HG03095 (cell line): Measurements from ENCODE around the gene STX8.
"Not testable (repeated sequence)": the region's sequence is repeated elsewhere in the genome, so short reads cannot be mapped to it uniquely, and the experiment has no call there.

ENCODE experiments used
- ATAC-seq: cut with Tn5 transposase; IDR thresholded peaks from one replicate; pipeline ENCODE4 v1.9.1; 2021; ENCODE audit warnings: moderate library complexity; ENCODE audit not compliant: unreplicated experiment

Gene STX8

DNA sequence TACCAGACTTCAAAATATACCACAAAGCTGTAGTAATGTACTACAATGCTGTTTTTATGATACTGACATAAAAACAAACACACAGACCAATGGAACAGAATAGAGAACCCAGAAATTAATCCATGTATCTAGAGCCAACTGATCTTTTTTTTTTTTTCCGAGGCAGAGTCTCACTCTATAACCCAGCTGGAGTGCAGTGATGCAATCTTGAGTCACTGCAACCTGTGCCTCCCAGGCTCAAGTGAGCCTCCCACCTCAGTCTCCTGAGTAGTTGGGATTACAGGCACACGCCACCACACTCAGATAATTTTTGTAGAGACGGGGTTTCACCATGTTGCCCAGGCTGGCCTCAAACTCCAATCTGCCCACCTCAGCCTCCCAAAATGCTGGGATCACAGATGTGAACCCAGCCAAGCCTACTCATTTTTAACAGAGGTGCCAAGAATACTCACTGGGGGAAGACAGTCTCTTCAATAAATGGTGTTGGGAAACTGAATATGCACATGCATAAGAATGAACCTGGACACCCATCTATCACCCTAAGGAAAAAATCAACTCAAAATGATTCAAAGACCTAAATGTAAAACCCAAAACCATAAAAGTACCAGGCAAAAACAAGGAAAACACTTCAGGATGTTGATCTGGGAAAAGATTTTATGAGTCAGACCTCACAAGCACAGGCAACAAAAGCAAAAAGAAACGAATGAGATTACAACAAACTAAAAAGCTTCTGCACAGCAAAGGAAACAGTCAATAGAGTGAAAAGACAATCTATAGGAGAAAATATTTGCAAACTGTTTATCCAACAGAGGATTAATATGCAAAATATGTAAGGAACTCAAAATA, 63.1 kb downstream of the STX8 start:
- no peak for ATAC-seq

DNA sequence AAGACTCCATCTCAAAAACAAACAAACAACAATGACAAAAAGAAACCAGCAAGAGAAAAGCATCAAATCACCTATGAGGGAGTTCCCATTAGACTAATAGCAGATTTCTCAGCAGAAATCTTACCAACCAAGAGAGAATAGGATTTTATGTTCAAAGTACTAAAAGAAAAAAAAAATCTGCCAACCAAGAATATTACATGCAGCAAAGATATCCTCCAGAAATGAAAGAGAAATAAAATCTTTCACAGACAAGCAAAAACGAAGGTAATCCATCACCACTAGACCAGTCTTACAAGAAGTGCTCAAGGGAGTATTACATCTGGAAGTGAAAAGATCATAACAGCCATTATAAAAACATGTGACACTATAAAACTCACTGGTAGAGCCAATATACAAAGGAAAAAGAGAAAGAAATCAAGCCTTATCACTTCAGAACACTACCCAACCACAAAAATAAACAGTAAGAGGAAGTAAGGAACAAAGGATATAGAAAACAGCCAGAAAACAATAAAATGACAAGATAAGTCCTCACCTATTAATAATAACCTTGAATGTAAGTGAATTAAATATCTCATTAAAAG, 66.3 kb downstream of the STX8 start:
- ATAC-seq: no peak

DNA sequence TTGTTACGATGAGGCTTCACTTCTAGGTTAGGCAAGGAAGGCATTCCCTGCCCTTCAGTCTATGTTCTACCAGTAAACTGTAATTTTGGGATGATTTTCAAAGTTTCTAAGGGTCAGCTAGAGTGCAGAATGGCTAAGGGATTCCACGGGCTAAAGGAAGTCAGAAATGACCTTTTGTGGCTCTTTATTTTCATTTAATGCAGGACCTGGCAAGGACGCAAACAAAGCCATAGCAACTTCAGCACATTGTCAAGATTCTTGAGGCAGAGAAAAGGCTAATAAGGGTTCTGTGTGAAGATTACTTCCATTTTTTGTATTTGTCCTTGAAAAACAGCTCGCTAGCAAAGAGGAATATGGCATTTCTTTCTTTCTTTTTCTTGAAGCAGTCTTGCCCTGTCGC, 76.6 kb downstream of the STX8 start:
- no peak for ATAC-seq

DNA sequence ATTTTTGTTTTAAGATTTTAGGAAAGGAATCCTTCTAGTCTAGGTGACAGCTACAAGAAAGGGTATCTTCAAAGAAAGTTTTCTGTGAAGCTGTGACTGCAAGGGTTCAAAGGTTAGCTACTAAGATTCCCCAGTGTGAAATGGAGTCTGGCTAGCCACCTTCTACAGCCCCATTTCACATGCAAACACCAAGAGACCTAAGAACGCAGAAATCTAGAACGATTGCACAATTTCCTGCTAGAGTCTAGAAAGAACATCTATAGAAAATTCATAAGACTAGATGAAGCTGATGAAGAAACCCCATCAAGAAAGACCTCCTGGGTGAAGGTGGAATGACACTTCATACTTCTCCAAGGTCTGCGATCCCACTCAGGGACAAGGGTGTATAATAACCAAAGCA, 77.1 kb downstream of the STX8 start:
- no peak for ATAC-seq

DNA sequence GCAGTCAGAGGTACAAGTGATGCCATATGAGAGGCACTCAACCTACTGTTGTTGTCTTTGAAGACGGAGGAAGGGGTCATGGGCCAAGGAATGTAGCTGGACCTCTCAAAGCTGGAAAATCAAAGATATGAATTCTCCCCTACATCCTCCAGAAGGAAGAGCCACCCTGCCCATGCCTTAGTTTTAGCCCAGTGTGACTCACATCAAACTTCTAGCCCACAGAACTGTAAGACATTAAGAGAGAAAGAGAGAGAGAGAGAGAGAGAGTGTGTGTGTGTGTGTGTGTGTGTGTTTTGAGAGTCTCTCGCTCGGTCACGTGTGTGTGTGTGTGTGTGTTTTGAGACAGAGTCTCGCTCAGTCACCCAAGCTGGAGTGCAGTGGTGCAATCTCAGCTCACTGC, 87.1 kb downstream of the STX8 start:
- ATAC-seq: no peak

DNA sequence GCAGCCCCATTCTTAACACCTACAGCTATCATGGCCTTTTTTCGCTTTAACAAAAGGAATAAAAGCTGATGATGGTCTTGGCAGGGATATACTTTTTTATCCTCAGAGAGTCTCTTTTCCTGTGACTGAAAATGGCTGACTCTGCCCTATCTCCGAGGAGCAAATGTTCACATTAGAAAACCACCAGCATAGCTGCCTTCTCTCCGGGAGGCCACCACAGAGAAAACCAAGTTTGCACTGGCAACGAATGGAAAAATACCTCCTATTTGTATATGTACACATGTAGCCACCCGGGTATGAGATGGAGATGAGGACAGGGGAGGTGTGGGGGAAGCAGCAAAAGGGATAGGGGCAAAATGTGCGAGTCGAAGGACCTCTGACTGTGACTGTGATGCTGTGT, 88.2 kb downstream of the STX8 start:
- ATAC-seq: no peak

DNA sequence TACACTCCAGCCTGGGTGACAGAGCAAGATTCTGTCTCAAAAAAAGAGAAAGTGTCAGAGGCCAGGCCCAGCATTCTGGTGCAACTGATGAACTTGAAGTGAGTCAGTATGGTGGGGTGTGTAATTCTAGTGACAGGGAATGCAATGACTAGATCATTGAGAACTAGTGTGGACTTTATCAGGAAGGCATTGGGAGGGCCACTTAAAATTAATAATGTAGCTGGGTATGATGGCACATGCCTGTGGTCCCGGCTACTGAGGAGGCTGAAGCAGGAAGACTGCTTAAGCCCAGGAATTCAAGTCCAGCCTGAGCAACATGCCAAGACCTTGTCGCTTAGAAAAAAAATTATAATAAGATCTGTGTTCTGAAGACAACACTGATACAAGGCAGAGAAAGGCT, 90.8 kb downstream of the STX8 start:
- no peak for ATAC-seq

DNA sequence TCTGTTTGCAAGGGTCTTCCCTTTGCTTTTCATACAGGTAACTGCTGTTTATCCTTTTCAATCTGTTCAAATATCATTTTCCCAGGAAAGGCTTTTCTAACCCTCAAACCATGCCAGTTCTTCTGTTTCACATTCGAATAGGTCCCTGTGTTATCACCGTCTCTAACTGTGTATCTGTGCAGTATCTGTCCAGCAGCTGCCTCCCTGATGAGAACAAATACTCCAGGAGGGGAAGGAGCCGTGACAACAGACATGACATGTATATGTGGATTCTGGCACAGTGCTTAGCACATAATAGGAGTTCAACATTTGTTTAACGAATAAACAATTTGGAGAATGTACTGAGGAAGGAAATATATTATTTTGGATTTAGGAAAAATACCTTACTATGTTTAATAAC, 95.7 kb downstream of the STX8 start:
- ATAC-seq: no peak

DNA sequence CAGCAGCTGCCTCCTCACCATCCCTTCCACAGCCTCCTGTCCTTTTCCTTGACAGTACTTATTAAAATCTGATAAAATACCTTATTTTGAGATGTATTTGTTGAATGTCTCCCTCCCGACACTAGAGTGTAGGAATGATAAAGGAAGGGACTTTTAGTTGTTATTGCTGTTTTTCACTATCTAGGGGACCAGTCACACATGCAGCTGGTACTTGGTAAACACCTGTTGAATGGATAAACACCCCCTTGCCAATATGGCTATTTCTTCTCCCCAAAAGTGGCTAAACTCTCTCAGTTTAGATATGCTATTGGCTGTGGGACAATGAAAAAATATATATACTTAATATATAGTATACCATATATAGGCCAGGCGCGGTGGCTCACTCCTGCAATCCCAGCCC, 96.7 kb downstream of the STX8 start:
- ATAC-seq: no peak

DNA sequence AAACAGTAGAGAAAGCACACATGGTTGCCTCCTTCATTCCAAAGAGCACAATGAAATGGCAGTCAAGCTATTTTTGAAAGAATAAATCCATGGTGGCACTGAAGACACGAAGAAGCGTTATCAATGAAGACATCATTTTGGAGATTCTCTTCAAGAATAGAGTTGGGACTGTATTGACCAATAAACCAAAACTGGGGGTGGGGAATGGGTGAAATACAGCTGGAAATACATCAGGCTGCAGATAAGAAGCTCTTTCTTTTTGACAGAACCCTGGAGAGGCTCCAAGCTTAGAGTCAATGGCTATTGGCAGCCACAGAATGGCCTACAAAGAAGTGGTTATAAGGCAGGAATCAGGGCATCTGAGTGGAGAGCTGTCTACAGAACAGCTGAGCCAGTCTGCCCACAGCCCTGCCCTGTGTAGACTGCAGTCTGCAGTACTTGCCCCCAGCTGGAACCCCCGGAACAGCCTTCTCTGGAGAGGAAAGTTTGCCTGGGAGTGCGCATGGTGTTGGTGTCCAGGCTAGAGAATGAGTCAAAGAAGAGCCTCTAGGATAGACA, 100.4 kb downstream of the STX8 start:
- ATAC-seq: no peak

DNA sequence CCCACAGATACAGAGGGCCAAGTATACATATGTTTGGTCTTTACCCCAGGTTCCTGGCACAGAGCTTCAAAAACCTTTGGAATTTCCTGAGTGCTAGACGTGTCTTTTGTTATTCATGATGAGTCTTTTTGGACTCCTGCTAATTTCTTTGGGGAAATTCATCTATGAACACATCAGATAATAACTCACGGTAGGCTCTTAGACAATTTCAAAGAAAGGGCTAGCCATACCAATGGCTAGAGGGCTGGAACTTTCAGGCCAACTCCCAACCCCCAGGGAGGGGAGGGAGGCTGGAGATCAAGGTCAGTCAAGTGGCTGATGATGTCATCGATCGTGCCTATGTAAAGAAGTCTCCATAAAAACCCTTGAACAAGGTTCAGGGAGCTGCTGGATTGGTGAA, 101.9 kb downstream of the STX8 start:
- ATAC-seq: no peak

DNA sequence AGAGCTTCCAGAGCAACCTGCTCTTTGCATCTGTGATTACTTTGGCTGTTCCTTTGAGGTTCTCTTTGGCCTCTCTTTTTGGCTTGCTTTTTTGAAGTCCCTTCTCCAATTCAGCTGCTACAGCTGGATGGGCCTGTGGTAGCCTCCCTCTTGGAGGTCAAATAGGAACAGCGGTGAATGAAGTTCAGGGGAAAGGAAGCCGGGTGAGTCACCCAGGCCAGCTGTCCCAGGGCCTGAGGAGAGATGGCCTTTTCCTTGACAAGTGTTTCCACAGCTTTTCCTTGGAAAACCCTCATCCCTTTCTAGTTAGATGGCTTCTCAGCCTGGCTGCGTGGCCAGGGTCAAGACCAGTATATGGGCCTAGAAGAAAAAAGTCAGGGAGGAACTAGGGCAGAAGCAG, 103.1 kb downstream of the STX8 start:
- ATAC-seq: no peak

DNA sequence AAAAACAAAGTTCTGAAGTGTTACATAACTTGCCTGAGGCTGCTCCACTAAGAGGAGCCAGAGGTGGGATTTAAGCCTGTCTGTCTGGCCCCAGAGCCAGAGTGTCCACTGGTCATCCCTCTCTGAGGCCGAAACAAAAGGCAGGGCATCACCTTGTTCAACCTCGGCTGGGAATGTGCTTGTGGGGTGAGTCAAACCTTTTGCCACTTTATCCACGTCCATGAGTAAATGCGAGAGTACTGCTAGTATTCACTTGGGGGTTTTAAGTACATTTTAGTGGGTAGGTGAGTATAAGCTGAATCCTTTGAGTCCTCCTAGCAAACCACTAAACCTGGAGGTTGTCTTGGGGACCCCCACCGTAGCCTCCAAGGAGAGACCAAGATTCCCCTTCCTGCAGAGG, 103.5 kb downstream of the STX8 start:
- no peak for ATAC-seq

DNA sequence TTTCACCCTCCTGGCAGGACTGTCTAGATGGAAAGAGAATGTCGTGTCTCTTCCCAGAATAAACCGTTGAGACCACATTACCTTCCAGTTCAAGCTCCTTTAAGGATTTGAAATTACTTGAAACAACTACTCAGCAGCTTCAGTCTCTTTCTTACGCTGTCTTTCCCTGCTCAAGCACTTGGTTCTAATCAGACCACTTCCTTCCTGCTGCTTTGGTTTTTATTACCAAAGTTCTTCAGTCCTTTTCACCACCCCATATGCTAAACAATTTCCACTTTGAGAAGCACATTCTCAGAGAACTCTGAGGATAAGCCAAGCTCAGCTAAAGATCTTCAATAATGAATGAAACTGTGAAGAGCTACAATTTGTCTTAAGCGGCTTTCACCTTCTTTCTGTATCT, 105.4 kb downstream of the STX8 start:
- ATAC-seq: no peak

DNA sequence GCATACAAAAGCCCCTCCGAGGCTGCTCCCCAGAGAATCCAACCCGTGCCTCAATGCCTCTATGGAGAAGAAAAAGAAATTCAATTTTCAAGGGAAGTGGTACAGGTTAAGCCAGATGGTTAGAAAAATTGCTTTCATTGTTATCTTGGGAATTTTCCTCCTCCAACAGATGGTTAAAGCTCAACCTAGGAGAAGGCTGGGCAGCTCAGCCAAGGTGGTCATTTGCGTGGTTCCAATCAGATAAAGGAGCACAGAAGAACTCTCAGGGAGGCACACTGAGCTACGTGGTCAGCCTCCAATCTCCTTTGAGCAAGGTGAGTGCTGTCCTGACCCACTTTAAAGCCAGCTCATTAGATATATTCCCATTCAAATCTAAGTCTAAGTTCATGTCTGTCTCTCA, 106.7 kb downstream of the STX8 start:
- ATAC-seq: no peak

DNA sequence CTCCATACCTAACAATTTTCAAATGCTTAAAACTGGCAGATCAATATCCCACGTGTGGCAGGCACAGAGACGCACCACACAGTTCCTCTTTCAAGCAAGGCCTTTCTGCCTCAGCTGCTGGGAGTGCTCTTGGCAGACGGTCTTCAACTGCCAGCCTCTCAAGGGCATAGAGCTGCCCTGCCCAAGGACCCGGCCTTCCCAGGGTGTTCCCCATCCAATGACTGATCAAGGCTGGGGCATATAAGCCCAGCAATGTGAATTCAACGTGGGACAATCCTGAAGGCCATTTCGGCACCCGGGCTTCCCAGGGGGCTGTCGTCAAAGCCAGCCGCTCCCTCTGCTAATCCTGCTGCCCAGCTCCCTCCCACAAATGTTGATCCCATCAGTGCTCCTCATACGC, 107.1 kb downstream of the STX8 start:
- ATAC-seq: no peak

DNA sequence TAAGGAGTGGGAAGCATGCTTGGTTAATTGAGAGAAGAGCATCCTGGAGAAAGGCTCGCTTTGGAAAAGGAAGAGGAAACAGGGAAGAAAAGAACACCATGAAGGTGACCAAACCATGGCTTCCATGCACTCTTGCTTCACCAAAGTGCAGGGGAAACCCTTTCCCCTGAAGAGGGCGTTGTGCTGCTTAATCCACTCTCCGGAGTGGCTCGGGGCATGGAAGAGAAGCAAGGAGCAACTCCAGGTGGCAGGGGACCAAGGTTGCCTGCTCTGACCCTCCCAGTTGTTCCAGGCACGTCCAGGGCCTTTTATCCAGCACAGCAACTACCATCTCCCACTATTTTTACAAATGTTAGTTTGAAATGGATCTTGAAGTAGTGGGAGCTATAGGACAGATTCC, 108.1 kb downstream of the STX8 start:
- ATAC-seq: no peak

DNA sequence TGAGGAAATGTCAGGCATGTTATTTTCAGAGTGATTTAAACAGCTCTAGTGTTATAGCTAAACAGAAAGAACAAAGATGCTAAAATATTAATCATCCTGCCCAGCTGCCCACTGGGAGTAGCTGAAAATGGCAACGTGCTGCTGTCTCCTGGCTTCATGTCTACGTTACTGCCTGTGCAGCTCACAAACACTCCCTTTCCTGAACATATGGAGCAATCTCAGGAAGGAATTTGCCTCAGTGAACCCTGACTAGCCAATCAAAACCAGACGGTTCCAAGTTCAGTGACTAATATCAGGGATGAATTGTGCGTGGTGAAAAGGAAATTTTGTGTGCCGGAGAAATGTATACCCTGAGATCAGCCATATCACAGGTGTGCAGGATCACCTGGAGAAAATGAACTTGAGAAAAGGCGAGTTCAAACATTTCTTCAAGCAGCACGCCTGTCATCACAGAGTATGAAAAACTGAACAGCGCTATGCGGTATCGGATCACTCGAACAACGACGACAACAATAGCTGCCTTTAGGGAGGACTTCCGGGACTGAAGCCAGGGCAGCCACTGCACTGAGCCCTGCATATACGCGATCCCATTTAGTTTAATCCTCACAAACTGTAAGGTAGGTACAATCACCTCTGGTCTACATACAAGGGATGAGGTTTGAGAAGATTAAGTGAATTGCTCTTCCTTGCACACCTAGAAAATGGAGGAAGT, 110.3 kb downstream of the STX8 start:
- no peak for ATAC-seq

DNA sequence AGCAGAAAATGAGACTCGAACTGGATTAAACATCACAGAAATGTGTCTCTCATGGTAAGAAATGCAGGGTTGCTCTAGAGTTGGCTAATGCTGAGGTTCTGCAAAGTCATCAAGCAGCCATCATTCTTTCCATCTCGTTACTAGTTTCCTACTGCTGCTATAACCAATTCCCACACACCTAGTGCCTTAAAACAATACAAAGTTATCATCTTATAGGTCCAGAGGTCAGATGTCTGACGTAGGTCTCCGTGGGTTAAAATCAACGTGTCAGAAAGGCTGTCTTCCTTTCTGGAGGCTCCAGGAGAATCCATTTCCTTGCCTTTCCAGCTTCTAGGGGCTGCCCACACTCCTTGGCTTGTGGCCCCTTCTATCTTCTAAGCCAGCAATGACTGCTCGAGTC, 118.6 kb downstream of the STX8 start:
- no peak for ATAC-seq

DNA sequence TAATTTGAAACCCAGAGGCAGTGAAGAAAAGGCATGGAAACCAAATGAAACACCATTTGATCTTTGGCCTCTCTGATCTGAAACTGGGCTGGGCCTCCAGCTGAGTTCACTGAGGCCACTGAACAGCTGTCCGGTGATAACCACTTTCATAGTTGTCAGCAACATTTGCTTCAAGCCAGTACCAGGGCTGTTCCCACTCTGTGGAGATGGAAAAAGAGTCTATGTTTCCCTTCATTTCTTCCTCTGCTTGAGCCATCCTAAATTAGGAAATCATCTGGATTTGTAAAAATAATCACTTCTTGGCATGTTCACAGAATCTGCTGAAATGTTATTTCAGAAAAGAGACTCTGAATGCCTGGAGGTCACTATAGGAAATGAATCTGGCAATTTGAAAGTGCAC, 119.3 kb downstream of the STX8 start:
- ATAC-seq: no peak

DNA sequence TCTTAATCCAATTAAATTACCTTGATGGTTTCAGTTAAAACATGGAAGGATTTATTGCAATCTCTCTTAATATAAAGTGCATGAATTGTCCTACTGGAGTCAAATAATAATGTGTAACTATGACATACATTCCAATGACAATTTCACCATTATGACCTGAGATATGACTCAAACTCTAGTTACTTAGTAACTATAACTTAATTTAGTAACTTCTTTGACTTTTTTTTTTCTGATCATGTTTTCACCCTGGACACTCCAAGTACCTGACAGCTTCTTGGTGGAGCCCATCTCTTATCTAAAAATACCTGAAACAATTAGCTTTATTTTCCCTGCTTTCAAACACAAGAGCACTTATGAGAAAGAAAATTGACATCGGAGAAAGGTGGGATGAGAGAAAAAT, 123.7 kb downstream of the STX8 start:
- no peak for ATAC-seq

DNA sequence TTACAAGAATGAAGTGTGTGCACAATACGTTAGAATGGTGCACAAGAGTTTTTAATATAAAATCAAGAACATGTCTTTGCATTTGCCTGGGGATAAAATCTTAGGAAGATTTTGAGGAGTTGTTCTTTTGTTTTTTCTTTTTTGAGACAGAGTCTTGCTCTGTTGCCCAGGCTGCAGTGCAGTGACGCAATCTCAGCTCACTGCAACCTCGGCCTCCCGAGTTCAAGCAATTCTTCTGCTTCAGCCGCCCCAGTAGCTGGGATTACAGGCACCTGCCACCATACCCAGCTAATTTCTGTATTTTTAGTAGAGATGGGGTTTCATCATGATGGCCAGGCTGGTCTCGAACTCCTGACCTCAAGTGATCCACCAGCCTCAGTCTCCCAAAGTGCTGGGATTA, 128.3 kb downstream of the STX8 start:
- not testable (repeated sequence) for ATAC-seq
